Parathyroid adenoma (tissue), 2 donors: Measurements from ENCODE around the gene MLLT3.

Experiments
- H2AFZ ChIP-seq: fragments of 300-600 bp; sonication (generic); one replicate; pipeline ENCODE4 v1.7.0; 2017; ENCODE audit warnings: antibody characterized with exemption, mild to moderate bottlenecking
- H3K27ac ChIP-seq: fragments of 300-600 bp; sonication (generic); one replicate; pipeline ENCODE4 v1.7.0; 2017
- H3K27me3 ChIP-seq: fragments of 300-600 bp; sonication (generic); one replicate; pipeline ENCODE4 v1.7.0; 2017; ENCODE audit warnings: low read length; ENCODE audit not compliant: control insufficient read depth, insufficient read depth
- H3K36me3 ChIP-seq: fragments of 300-600 bp; sonication (generic); one replicate; pipeline ENCODE4 v1.7.0; 2017; ENCODE audit warnings: low read length; ENCODE audit not compliant: control insufficient read depth, insufficient read depth
- H3K4me1 ChIP-seq: fragments of 300-600 bp; sonication (generic); one replicate; pipeline ENCODE4 v1.7.0; 2017; ENCODE audit warnings: control low read depth
- H3K4me2 ChIP-seq: fragments of 300-600 bp; sonication (generic); one replicate; pipeline ENCODE4 v1.7.0; 2017; ENCODE audit warnings: low read length
- H3K4me3 ChIP-seq: fragments of 300-600 bp; sonication (generic); one replicate; pipeline ENCODE4 v1.7.0; 2017; ENCODE audit warnings: low read depth, low read length
- H3K79me2 ChIP-seq: fragments of 300-600 bp; sonication (generic); one replicate; pipeline ENCODE4 v1.7.0; 2017; ENCODE audit warnings: control low read depth
- H3K9ac ChIP-seq: fragments of 300-600 bp; sonication (generic); one replicate; pipeline ENCODE4 v1.7.0; 2017; ENCODE audit warnings: mild to moderate bottlenecking
- H3K9me3 ChIP-seq: fragments of 300-600 bp; sonication (generic); one replicate; pipeline ENCODE4 v1.7.0; 2017; ENCODE audit warnings: low read length; ENCODE audit not compliant: control insufficient read depth
- TF ChIP-seq, protein P1 (sequence below): fragments of 300-600 bp; sonication (generic); IDR thresholded peaks from one replicate; pipeline ENCODE4 v1.7.0; 2017; ENCODE audit warnings: antibody characterized with exemption, mild to moderate bottlenecking
- donor health status: primary hyperparathyroidism.

MLLT3 gene

DNA sequence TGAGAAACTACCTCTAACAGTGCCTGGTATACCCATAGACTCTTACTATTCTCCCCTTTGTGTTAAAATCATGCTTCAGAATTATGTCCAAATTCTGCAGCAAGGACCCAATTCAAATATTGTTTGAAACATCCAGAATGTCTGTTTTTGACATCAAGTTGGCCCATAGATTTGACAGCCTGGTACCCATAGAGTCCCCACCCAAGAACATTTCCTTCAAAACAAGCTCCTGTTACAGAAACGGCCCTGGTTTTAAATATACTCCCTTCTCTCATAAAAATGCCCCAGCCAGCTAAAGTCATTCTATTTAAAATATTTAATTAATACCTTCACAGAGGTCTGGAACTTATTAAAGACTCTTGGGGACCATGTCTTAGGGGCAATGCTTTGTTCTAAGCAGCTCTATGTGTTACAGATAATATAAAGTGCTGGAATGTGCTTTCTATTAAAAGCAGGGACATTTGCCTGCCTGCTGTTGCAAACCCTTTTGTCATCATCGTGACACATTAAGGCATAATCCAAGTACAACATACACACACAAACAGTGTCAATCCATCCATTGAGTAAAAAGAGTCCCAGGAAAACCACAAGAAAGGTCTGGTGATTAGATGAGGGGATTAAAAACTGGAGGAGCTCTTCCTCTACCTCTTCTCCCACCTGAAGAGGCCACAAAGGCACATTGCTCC, 321.7 kb downstream of the MLLT3 start:
- H3K27me3 ChIP-seq = no peaks in the 10 kb centered on the region
- no peaks in the 10 kb centered on the region for H3K9me3 ChIP-seq
- H3K4me1 ChIP-seq = no peaks in the 10 kb centered on the region
- H3K4me3 ChIP-seq = no peak overlapping the region
- no peaks in the 10 kb centered on the region for H3K36me3 ChIP-seq
- H3K79me2 ChIP-seq = no peaks in the 10 kb centered on the region
- no peak overlapping the region for H3K27ac ChIP-seq
- TF ChIP-seq, protein P1, sequence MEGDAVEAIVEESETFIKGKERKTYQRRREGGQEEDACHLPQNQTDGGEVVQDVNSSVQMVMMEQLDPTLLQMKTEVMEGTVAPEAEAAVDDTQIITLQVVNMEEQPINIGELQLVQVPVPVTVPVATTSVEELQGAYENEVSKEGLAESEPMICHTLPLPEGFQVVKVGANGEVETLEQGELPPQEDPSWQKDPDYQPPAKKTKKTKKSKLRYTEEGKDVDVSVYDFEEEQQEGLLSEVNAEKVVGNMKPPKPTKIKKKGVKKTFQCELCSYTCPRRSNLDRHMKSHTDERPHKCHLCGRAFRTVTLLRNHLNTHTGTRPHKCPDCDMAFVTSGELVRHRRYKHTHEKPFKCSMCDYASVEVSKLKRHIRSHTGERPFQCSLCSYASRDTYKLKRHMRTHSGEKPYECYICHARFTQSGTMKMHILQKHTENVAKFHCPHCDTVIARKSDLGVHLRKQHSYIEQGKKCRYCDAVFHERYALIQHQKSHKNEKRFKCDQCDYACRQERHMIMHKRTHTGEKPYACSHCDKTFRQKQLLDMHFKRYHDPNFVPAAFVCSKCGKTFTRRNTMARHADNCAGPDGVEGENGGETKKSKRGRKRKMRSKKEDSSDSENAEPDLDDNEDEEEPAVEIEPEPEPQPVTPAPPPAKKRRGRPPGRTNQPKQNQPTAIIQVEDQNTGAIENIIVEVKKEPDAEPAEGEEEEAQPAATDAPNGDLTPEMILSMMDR = no peak
- no peak overlapping the region for H3K4me2 ChIP-seq
- no peak overlapping the region for H3K9ac ChIP-seq
- no peak overlapping the region for H2AFZ ChIP-seq

DNA sequence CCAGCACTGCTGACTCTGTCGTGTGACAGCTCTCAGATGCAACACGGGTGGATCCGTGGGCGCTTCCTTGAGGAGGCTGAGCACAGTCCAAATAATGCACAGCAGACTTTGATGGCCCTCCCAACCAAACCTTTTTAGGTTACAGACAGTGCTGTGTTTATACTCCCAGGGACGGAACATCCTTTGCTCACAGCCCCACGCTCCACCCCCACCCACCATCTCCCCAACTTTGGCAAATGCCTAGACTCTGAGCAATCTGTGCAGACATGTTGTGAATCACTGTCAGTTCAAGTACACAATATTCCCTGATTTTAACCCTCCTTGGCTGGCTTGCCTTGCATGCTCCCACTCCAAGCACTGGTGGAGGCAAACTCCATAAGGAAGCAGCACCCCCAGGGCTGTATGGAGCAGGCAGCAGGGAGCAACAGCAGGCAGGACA, 324.6 kb downstream of the MLLT3 start:
- Histone ChIP-seq H3K27ac (no peak overlapping the region), H3K27me3 (no peaks in the 10 kb centered on the region), H3K4me2 (no peak overlapping the region), H2AFZ (no peak overlapping the region), H3K4me1 (no peaks in the 10 kb centered on the region), H3K4me3 (no peak overlapping the region), H3K9ac (no peak overlapping the region), H3K9me3 (no peaks in the 10 kb centered on the region), H3K36me3 (no peaks in the 10 kb centered on the region), H3K79me2 (no peaks in the 10 kb centered on the region)
- TF ChIP-seq, protein P1 = no peak

DNA sequence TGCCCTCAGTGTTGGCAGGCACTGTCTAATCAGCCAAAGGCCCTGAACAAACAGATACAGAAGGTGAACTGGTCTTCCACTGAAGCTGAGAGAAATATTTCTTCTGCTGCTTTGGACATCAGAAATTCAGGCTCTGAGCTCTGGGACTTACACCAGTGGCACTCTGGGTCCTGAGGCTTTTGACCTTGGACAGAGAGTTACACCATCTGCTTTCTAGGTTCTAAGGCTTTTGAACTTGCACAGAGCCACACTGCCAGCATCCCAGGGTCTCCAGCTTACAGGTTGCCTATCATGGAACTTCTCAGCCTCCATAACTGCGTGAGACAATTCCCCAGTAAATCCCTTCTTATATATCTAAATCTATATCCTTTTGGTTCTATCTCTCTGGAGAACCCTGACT, 326.7 kb downstream of the MLLT3 start:
- no peaks in the 10 kb centered on the region for H3K27me3 ChIP-seq
- no peaks in the 10 kb centered on the region for H3K36me3 ChIP-seq
- no peak overlapping the region for H2AFZ ChIP-seq
- no peak overlapping the region for H3K4me2 ChIP-seq
- no peaks in the 10 kb centered on the region for H3K4me1 ChIP-seq
- TF ChIP-seq, protein P1 = no peak
- H3K79me2 ChIP-seq = no peaks in the 10 kb centered on the region
- H3K9ac ChIP-seq = no peak overlapping the region
- H3K9me3 ChIP-seq = no peaks in the 10 kb centered on the region
- H3K27ac ChIP-seq = no peak overlapping the region
- no peak overlapping the region for H3K4me3 ChIP-seq

DNA sequence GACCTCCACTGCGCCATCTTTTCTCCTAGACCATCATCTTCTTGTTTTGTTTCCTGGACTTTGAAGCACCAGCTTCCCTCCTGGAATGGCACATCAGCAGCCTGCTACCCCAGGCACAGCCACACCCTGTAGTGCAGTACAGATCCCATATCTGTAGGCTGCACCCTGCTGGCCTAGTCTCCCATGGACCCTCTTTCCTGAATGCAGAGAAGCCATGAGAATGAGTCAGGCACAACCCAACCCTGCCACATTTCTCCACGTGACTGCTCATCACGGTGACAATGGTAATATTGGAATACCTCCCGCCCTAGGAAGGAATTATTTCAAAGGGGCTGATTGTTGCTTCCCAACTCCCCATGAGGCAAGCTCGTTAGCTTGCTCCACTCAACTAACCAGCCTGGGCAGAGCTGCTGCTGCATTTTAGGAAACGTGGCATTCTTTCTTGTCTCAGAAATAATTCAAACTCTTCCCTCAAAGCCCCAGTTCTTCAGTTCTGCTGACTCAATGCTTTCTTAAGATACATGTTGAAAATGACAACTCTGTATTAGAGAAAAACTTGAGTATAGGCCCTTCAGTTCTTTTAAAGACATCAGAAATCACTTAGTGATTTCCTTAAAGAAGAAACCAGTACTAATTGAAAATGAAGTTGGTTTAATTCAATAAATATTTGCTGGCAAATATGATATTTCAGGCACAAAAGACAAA, 328.1 kb downstream of the MLLT3 start:
- Histone ChIP-seq H3K36me3 (no peaks in the 10 kb centered on the region), H3K27me3 (no peaks in the 10 kb centered on the region), H3K79me2 (no peaks in the 10 kb centered on the region), H3K9ac (no peak overlapping the region), H3K9me3 (no peaks in the 10 kb centered on the region), H3K4me3 (no peak overlapping the region), H3K27ac (no peak overlapping the region), H3K4me2 (no peak overlapping the region), H2AFZ (no peak overlapping the region), H3K4me1 (no peaks in the 10 kb centered on the region)
- TF ChIP-seq, protein P1 = no peak
